ENCODE results near the gene RASGRF2. TPM values are rescaled to one million over a fixed set of nuclear protein-coding genes. Genes with fewer than 3 reads are reported as not detected.

Gene RASGRF2
- total and polyA plus RNA-seq, 11 donors: 3.6 to 16.6 (median 6.3) TPM

DNA sequence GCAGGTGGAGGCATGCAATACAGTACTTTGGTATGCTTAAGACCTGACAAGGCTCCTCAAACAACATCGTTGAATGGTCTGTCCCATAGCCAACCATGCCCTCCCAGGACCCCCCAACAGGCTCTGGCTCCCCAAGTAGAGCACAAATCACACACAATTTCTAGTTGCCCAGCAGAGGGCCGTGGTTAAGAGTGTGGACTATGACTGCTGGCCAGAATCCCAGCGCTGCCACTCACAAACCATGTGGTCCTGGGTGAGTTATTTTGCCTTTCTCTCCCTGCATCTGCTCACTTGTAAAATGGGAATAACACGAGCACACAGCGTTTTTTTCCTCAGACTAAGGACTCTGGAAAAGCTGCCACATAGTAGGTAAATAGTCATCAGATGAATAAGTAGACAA, 279.4 kb downstream of the RASGRF2 start:
- no peak for TF ChIP-seq POLR2A (IDR thresholded peaks at IDR 0.05)
- TF ChIP-seq, protein P1, sequence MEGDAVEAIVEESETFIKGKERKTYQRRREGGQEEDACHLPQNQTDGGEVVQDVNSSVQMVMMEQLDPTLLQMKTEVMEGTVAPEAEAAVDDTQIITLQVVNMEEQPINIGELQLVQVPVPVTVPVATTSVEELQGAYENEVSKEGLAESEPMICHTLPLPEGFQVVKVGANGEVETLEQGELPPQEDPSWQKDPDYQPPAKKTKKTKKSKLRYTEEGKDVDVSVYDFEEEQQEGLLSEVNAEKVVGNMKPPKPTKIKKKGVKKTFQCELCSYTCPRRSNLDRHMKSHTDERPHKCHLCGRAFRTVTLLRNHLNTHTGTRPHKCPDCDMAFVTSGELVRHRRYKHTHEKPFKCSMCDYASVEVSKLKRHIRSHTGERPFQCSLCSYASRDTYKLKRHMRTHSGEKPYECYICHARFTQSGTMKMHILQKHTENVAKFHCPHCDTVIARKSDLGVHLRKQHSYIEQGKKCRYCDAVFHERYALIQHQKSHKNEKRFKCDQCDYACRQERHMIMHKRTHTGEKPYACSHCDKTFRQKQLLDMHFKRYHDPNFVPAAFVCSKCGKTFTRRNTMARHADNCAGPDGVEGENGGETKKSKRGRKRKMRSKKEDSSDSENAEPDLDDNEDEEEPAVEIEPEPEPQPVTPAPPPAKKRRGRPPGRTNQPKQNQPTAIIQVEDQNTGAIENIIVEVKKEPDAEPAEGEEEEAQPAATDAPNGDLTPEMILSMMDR (IDR thresholded peaks at IDR 0.05): peak in 2 of 12 donors; percentile 12 to 33
- ATAC-seq: peak in 1 of 4 donors; percentile 15
- Histone ChIP-seq H3K27ac (peak overlapping the region in 8 of 12 donors; percentile 16 to 95 (median 90)), H3K9me3 (no peaks in the 10 kb centered on the region), H3K36me3 (peaks cover 0 to 16% (median 2%) of the 10 kb centered on the region in 9 donors), H3K4me1 (peaks cover 0 to 97% (median 45%) of the 10 kb centered on the region in 12 donors), H3K27me3 (no peaks in the 10 kb centered on the region), H3K4me3 (peak overlapping the region in 3 of 12 donors; percentile 21 to 63 (median 51))
- 52 to 58% (median 57%) methylated on average over 3 to 5 of the region's 5 CpGs for WGBS, 4 donors
- peak in 1 of 5 donors; percentile 26 for DNase-seq
- intact Hi-C loops (cut with DNase I): loop anchor here in 3 of 10 donors (5.0 to 10.0 kb wide), 2 partner anchors 55 to 58 kb away; no protein-coding TSS in a partner anchor

DNA sequence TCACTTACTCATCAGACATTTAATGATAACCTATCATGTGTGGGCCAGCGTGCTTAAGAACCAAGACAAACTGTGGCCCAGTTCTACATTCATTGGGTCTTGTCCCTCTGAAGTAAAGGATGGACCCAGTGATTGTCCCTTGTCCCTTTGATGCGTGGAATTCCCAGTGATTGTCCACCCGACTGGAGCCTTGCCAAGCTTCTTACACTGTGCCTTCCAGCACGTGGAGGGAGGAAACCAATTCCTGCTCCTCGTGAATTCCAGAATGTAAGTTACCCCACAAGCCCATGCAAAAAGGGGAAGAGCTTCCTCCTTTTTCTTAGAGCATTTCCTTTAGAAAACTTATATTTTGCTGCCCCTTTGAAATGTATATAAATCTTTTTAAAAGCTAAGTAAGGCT, 280.8 kb downstream of the RASGRF2 start:
- peak overlapping the region in 5 of 12 donors; percentile 6 to 95 (median 66) for H3K27ac ChIP-seq
- WGBS, 4 donors: 21 to 30% (median 24%) methylated on average over 5 of the region's 5 CpGs
- intact Hi-C loops (cut with DNase I): loop anchor here in 2 of 10 donors (10.0 kb wide), 1 partner anchor 54 kb away; no protein-coding TSS in a partner anchor

DNA sequence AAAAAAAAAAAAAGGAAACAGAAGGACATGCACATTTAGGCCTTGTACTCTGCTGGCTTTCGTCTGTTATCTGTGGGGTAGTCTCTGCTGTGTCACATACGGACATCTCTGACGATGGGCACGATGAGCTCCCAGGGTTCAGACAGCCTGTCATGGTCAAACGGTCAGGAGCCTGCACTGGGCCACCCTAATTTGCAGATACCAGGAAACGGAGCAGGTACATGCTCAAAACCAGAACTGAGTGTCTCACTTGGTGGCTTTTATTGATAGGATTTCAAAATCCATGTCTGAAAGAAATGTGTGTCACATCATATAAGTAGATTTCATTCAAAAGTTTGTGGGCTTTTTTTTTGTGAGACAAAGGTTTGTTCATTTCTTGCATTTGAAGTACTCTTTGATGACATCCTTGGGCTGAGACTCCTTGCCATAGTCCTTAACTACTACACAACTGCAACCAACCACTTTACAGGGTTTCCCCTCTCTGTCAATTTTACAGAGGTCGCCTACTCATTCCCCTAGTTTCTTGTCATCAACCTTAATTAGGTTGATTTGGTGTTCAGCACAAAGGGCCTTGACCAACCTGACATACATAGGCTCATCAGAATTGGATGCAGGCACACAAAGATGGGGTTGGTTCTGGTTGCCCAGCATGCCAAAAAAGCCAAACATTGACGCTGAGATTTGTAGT, 281.9 kb downstream of the RASGRF2 start:
- ATAC-seq (no peak), DNase-seq (no peak)
- intact Hi-C loops (cut with DNase I): loop anchor here in 2 of 10 donors (10.0 kb wide), 1 partner anchor 53 kb away; no protein-coding TSS in a partner anchor
- 50 to 66% (median 57%) methylated on average over 8 of the region's 8 CpGs for WGBS, 4 donors
- Histone ChIP-seq H3K27ac (peak overlapping the region in 8 of 12 donors; percentile 0 to 95 (median 25)), H3K4me3 (no peak overlapping the region), H3K27me3 (no peaks in the 10 kb centered on the region), H3K36me3 (peaks cover 0 to 20% (median 4%) of the 10 kb centered on the region in 9 donors), H3K4me1 (peaks cover under 1 to 98% (median 58%) of the 10 kb centered on the region in 12 donors), H3K9me3 (no peaks in the 10 kb centered on the region)
- no peak for TF ChIP-seq POLR2A (IDR thresholded peaks at IDR 0.05)
- TF ChIP-seq, protein P1 (IDR thresholded peaks at IDR 0.05): no peak

More for the DNA sequence above, 280.8 kb downstream of the RASGRF2 start:
- peaks cover 0 to 97% (median 49%) of the 10 kb centered on the region in 12 donors for H3K4me1 ChIP-seq
- H3K36me3 ChIP-seq: peaks cover 0 to 20% (median 4%) of the 10 kb centered on the region in 9 donors
- TF ChIP-seq, protein P1 (IDR thresholded peaks at IDR 0.05): no peak
- no peak for TF ChIP-seq POLR2A (IDR thresholded peaks at IDR 0.05)
- no peaks in the 10 kb centered on the region for H3K9me3 ChIP-seq
- peak in 1 of 5 donors; percentile 35 for DNase-seq
- no peaks in the 10 kb centered on the region for H3K27me3 ChIP-seq
- ATAC-seq: no peak
- no peak overlapping the region for H3K4me3 ChIP-seq

DNA sequence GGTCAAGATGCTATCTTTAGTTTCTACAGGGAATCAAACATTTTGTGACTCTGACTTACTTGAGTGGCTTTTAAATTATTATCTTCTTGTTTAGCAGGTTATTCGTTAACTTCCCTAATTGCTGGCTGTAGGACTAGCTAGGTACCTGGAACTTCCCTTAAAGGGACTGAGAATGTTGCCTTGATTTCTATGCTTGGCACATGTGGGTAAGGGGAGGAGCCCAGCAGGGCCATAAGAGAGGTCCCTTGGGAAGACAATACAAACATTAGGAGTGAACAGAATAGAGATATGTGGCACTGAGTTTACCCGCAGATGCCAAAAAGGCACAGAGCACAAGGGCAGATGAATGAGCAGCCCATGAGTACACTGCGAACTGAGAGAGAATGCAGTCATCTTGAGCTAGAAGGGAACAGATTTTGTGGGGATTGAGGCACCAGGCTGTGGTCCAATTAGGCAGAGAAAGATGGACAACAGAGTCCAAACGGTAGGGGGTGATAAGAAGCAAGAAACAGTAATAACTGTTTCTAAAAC, 282.8 kb downstream of the RASGRF2 start:
- intact Hi-C loops (cut with DNase I): loop anchor here in 2 of 10 donors (10.0 kb wide), 1 partner anchor 52 kb away; no protein-coding TSS in a partner anchor
- no peak for DNase-seq
- WGBS, 4 donors: 36 to 44% (median 37%) methylated on average over 4 of the region's 4 CpGs
- H3K27me3 ChIP-seq: no peaks in the 10 kb centered on the region
- TF ChIP-seq, protein P1 (IDR thresholded peaks at IDR 0.05): no peak
- no peak for TF ChIP-seq POLR2A (IDR thresholded peaks at IDR 0.05)
- peak; percentile 23 to 60 (median 43) for ATAC-seq
- H3K27ac ChIP-seq: peak overlapping the region in 10 of 12 donors; percentile 0 to 95 (median 30)
- no peak overlapping the region for H3K4me3 ChIP-seq
- no peaks in the 10 kb centered on the region for H3K9me3 ChIP-seq
- peaks cover 5 to 99% (median 65%) of the 10 kb centered on the region in 12 donors for H3K4me1 ChIP-seq
- peaks cover 0 to 20% (median 4%) of the 10 kb centered on the region in 9 donors for H3K36me3 ChIP-seq
